EL (cell line): Measurements from ENCODE around the gene NDUFAF7.
"Not testable (repeated sequence)": the region's sequence is repeated elsewhere in the genome, so short reads cannot be mapped to it uniquely, and the experiment has no call there.

Experiments used
- DNase-seq: peaks from one replicate; pipeline ENCODE4 v3.0.0-alpha.2; 2016

The NDUFAF7 gene

DNA sequence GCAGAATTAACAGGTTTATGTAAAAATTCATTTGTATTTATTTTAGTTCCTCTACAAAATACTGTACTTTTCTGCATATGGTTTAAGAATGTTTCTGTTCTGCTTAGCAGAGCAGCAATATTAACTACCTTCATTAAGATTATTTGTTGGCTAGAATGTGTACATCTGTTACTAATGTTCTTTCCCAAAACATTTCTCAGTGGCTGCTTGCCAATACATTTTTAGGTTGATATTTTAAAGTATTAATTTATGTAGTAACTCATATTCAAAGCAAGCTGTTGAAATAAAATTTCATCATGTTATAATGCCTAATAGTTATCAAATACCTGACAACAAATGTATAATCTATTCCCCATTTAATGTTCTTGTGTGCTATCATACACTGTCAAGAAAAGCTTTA is 52.9 kb downstream of the NDUFAF7 start:
- DNase-seq: no peak

DNA sequence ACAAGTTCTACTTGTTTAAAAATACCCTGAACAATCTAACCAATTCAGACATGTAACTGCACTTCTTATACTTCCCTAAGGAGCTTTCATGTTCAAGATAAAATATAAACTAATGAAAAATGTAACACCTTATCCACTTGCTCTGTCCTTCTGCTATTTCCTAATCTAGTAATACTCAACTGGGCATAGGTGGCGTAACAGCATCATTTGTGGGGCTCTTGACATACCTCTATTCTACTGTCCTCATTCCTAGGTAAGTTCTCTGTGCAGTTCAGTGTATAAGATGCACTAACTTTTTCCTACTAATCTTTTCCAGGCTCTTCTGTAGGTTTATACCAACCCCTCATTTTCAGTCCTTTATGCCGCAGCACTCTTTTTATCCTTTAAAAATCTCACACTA is 56.5 kb downstream of the NDUFAF7 start:
- DNase-seq: no peak

DNA sequence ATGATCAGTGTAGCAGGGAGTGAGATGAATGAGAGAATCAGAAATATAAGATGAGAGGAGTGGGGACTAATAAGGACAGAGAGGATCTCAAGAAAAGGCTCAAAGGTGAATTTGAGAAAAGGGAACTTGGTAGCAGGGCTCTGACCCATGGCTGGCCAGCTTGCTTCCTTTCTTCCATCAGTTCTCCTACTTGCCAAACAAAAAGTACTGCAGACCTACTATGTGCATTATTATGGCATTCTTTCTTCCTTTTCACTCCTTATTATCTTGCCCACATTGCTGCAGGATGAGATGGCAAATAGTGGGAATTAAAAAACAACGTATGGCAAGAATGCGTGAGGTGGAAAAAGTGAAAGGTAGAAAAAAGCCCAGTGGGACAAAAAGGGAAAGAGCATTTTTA is 60.2 kb downstream of the NDUFAF7 start:
- DNase-seq: no peak

DNA sequence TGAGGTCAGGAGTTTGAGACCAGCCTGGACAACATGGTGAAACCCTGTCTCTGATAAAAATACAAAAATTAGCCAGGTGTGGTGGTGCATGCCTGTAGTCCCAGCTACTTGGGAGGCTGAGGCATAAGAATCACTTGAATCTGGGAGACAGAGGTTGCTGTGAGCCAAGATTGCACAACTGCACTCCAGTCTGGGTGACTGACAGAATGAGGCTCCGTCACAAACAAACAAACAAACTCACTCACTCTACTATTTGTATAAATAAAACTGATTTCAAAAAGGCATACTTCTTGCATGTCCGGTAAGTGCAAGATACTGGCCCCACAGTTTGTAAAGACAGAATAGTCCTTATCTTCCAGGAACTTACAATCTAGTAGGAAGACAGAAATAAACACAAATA is 63.4 kb downstream of the NDUFAF7 start:
- DNase-seq: not testable (repeated sequence)

DNA sequence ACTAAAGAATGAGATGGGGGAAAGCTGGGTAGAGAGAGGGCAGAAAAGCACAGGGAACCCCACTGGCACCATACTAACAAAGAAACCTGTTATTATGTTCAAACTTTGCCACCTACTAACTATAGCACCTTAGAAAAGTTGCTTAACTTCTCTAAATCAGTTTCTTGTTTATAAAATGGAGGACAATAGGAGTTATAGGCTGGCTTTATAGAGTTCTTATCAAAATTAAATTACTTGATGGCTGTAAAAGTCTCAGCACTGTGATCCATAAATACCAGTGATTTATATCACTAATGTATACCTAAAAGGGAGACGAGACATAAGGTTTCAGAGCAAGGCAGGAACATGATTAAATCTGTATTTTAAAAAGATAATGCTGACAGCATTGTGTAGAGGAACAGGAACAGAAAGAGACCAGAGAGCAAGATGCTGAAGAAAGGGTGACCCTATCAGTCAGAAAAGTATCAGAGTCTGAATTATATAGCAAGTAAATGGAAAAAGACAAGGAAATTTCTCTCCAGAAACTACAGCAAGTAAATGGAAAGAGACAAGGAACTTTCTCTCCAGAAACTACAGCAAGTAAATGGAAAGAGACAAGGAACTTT is 64.1 kb downstream of the NDUFAF7 start:
- DNase-seq: no peak

DNA sequence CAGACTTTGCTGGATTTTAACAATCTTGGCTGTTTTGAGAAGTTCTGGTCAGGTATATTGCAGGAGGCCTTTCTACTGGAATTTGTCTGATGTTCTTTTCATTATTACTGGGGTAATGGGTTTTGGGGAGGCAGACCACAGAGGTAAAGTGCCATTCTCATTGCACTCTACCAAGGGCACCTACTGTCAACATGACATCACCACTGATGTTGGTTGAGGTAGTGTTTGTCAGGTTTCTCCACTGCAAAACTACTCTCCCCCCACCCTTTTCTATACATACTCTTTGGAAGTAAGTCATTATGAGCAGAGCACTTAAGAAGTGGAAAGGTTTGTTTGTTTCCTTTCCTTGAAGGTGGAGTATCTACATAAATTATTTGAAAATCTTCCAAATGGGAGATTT is 66.2 kb downstream of the NDUFAF7 start:
- DNase-seq: no peak
